ENCODE measurements around the gene UBXN6.

UBXN6 gene

GRCh38 chr19:4429771-4430171, 27.8 kb downstream of the UBXN6 start:
- Histone ChIP-seq H3K36me3 (ENCODE audit: insufficient read depth, low read length) (no peaks in the 10 kb centered on the region), H3K4me1 (ENCODE audit: insufficient read depth, low read length) (no peaks in the 10 kb centered on the region), H3K9ac (ENCODE audit: low read length) (no peak overlapping the region), H3K9me3 (ENCODE audit: low read length) (no peaks in the 10 kb centered on the region), H3K4me3 (ENCODE audit: low read depth in 1 of 2, low read length in 2 of 2) (no peak overlapping the region), H3K27ac (ENCODE audit: low read depth, low read length) (no peak overlapping the region), H3K27me3 (ENCODE audit: control insufficient read depth in 1 of 2, insufficient read depth in 2 of 2, low read length in 2 of 2) (no peaks in the 10 kb centered on the region)

DNA sequence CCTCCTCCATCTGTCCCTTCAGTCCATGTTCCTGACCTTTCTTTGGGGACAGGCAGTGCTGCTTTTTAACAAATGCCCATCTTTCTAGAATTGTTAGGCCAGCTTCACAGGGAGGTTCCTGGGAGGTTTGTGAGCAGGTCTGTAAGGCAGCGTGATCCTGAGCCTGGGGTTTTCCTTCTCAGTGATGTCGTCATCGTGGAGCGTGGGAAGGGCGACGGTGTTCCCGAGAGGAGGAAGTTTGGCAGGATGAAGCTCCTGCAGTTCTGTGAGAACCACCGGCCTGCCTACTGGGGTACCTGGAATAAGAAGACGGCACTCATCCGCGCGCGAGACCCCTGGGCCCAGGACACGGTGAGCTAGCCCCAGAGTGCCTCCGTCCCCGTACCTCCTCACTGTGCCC, 28.3 kb downstream of the UBXN6 start:
- H3K4me1 ChIP-seq (ENCODE audit: insufficient read depth, low read length): no peaks in the 10 kb centered on the region
- H3K27me3 ChIP-seq (ENCODE audit: control insufficient read depth in 1 of 2, insufficient read depth in 2 of 2, low read length in 2 of 2): no peaks in the 10 kb centered on the region
- no peaks in the 10 kb centered on the region for H3K36me3 ChIP-seq (ENCODE audit: insufficient read depth, low read length)
- no peak overlapping the region for H3K27ac ChIP-seq (ENCODE audit: low read depth, low read length)
- no peak overlapping the region for H3K4me3 ChIP-seq (ENCODE audit: low read depth in 1 of 2, low read length in 2 of 2)
- no peaks in the 10 kb centered on the region for H3K9me3 ChIP-seq (ENCODE audit: low read length)
- H3K9ac ChIP-seq (ENCODE audit: low read length): no peak overlapping the region

DNA sequence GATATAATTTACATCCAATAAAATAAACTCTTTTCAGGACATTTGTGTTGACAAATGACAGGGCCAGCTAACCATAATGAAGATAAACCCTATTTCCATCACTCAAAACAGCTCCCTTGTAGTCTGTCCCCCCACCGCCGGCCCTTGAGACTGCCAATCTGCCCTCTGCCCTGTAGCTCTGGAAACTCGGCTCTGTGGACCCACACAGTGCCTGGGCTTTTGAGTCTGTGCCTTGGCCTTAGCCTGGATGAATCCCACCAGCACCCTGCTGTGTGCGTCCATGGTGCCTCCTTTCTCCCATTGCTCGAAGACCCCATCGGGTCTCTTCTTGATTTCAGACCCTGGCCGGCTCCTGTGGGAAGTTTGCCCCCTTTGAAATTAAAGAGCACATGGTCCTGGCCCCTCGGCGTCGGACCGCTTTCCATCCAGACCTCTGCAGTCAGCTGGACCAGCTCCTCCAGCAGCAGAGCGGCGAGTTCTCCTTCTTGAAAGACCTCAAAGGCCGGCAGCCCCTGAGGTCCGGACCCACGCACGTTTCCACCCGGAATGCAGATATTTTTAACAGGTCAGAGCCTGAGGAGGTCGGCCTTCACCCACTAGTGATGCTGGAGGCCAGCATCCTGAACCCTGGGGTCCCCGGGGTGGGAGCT, 29.1 kb downstream of the UBXN6 start:
- Histone ChIP-seq H3K27ac (ENCODE audit: low read depth, low read length) (no peak overlapping the region), H3K4me1 (ENCODE audit: insufficient read depth, low read length) (no peaks in the 10 kb centered on the region), H3K4me3 (ENCODE audit: low read depth in 1 of 2, low read length in 2 of 2) (no peak overlapping the region), H3K9ac (ENCODE audit: low read length) (no peak overlapping the region), H3K27me3 (ENCODE audit: control insufficient read depth in 1 of 2, insufficient read depth in 2 of 2, low read length in 2 of 2) (no peaks in the 10 kb centered on the region), H3K36me3 (ENCODE audit: insufficient read depth, low read length) (no peaks in the 10 kb centered on the region), H3K9me3 (ENCODE audit: low read length) (no peaks in the 10 kb centered on the region)

GRCh38 chr19:4425537-4425936, 32.1 kb downstream of the UBXN6 start:
- H3K27ac ChIP-seq (ENCODE audit: low read depth, low read length): no peak overlapping the region
- no peaks in the 10 kb centered on the region for H3K36me3 ChIP-seq (ENCODE audit: insufficient read depth, low read length)
- no peaks in the 10 kb centered on the region for H3K4me1 ChIP-seq (ENCODE audit: insufficient read depth, low read length)
- no peaks in the 10 kb centered on the region for H3K27me3 ChIP-seq (ENCODE audit: control insufficient read depth in 1 of 2, insufficient read depth in 2 of 2, low read length in 2 of 2)
- H3K9ac ChIP-seq (ENCODE audit: low read length): no peak overlapping the region
- no peak overlapping the region for H3K4me3 ChIP-seq (ENCODE audit: low read depth in 1 of 2, low read length in 2 of 2)
- no peaks in the 10 kb centered on the region for H3K9me3 ChIP-seq (ENCODE audit: low read length)

DNA sequence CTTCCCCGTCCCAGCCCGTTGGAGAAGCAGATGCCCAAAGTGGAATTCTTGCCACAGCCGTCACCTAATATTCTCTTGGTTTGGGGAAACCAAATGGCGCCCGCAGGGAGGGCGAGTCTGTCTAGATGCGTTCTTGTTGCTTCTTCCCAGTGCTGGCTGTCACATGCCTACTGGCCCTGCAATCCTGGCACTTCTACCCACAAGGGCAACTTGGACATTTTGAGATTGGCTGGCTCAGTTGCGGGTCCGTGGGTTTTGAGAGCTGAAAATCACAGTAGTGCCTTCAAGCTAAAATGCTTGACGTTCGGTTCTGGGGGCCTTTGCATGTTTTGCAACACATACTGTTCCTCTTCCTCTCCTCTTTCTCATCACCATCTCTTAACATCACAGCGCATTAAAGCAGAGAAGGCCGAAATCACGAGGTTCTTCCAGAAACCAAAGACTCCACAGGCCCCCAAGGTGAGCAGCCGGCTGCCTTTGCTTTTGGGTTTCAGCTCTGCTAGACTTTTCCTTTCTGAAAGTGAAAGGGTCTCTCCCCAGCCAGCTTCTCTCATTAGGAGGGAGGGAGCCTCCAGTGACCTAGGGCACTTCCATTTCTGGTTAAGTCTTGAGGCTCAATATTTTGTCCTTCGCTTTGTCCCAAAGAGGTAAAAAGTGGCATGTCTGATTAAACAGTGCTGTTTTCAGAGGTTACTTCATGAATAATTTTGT, 34.0 kb downstream of the UBXN6 start:
- H3K9ac ChIP-seq (ENCODE audit: low read length): no peak overlapping the region
- no peaks in the 10 kb centered on the region for H3K4me1 ChIP-seq (ENCODE audit: insufficient read depth, low read length)
- no peaks in the 10 kb centered on the region for H3K9me3 ChIP-seq (ENCODE audit: low read length)
- no peaks in the 10 kb centered on the region for H3K27me3 ChIP-seq (ENCODE audit: control insufficient read depth in 1 of 2, insufficient read depth in 2 of 2, low read length in 2 of 2)
- H3K36me3 ChIP-seq (ENCODE audit: insufficient read depth, low read length): no peaks in the 10 kb centered on the region
- H3K27ac ChIP-seq (ENCODE audit: low read depth, low read length): no peak overlapping the region
- H3K4me3 ChIP-seq (ENCODE audit: low read depth in 1 of 2, low read length in 2 of 2): no peak overlapping the region

DNA sequence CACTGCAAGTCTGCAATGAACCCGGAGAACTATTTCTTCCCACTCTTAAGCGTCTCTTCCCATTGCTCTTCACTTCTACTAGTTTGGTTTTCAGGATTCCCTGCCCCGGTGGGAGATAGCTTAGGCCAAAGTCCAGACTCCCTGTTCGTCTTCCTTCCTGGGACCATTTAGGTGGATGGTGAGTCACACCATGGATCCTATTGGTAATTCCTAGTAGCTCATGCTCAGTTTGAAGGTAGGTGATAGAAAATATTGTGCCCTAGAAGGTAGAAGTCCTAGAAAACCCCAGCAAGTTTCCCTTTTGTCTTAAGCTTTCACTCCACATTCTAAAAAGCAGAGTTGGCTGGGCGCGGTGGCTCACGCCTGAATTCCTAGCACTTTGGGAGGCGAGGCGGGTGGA, 41.3 kb downstream of the UBXN6 start:
- no peaks in the 10 kb centered on the region for H3K4me1 ChIP-seq (ENCODE audit: insufficient read depth, low read length)
- no peak overlapping the region for H3K4me3 ChIP-seq (ENCODE audit: low read depth in 1 of 2, low read length in 2 of 2)
- H3K27ac ChIP-seq (ENCODE audit: low read depth, low read length): no peak overlapping the region
- no peaks in the 10 kb centered on the region for H3K36me3 ChIP-seq (ENCODE audit: insufficient read depth, low read length)
- H3K9ac ChIP-seq (ENCODE audit: low read length): no peak overlapping the region
- no peaks in the 10 kb centered on the region for H3K9me3 ChIP-seq (ENCODE audit: low read length)
- no peaks in the 10 kb centered on the region for H3K27me3 ChIP-seq (ENCODE audit: control insufficient read depth in 1 of 2, insufficient read depth in 2 of 2, low read length in 2 of 2)

- Histone ChIP-seq H3K4me3 (ENCODE audit: low read depth in 1 of 2, low read length in 2 of 2) (no peak overlapping the region), H3K4me1 (ENCODE audit: insufficient read depth, low read length) (no peaks in the 10 kb centered on the region), H3K36me3 (ENCODE audit: insufficient read depth, low read length) (no peaks in the 10 kb centered on the region), H3K9me3 (ENCODE audit: low read length) (no peaks in the 10 kb centered on the region), H3K27ac (ENCODE audit: low read depth, low read length) (no peak overlapping the region), H3K27me3 (ENCODE audit: control insufficient read depth in 1 of 2, insufficient read depth in 2 of 2, low read length in 2 of 2) (no peaks in the 10 kb centered on the region), H3K9ac (ENCODE audit: low read length) (no peak overlapping the region)
Measured at GRCh38 chr19:4415352-4415751, 42.2 kb downstream of the UBXN6 start.

DNA sequence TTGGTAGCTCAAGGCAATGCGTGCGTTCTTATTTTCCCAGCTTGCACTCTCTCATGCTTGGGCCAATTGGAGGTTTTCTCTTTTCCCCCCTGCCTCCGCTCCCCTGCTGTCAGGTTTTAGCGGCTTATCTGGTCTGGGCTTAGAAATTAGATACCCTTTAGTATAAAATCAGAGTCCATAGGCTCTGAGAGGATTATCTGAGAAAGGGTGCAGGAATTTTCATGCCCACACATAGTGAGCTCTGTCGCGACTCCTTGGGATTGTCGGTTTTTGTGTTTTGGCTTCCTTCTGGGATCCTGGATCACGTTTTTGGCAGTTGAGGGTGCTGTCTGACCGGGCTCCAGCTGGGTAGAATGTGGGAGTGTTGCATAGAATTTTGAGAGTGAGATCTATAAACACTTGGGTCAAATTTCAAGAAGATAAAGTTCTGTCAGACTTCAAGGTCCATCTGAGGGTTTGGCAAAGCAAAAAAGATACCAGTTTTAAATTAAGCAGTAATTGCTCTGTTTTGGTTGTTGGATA, 42.7 kb downstream of the UBXN6 start:
- H3K9ac ChIP-seq (ENCODE audit: low read length): no peak overlapping the region
- no peaks in the 10 kb centered on the region for H3K9me3 ChIP-seq (ENCODE audit: low read length)
- H3K36me3 ChIP-seq (ENCODE audit: insufficient read depth, low read length): peaks cover under 1% of the 10 kb centered on the region
- no peaks in the 10 kb centered on the region for H3K4me1 ChIP-seq (ENCODE audit: insufficient read depth, low read length)
- H3K27ac ChIP-seq (ENCODE audit: low read depth, low read length): no peak overlapping the region
- no peak overlapping the region for H3K4me3 ChIP-seq (ENCODE audit: low read depth in 1 of 2, low read length in 2 of 2)
- H3K27me3 ChIP-seq (ENCODE audit: control insufficient read depth in 1 of 2, insufficient read depth in 2 of 2, low read length in 2 of 2): no peaks in the 10 kb centered on the region

- Histone ChIP-seq H3K9me3 (ENCODE audit: low read length) (no peaks in the 10 kb centered on the region), H3K4me1 (ENCODE audit: insufficient read depth, low read length) (no peaks in the 10 kb centered on the region), H3K9ac (ENCODE audit: low read length) (no peak overlapping the region), H3K27me3 (ENCODE audit: control insufficient read depth in 1 of 2, insufficient read depth in 2 of 2, low read length in 2 of 2) (no peaks in the 10 kb centered on the region), H3K36me3 (ENCODE audit: insufficient read depth, low read length) (peaks cover 6% of the 10 kb centered on the region), H3K27ac (ENCODE audit: low read depth, low read length) (no peak overlapping the region), H3K4me3 (ENCODE audit: low read depth in 1 of 2, low read length in 2 of 2) (no peak overlapping the region)
Measured at GRCh38 chr19:4414144-4414799, 43.3 kb downstream of the UBXN6 start.

DNA sequence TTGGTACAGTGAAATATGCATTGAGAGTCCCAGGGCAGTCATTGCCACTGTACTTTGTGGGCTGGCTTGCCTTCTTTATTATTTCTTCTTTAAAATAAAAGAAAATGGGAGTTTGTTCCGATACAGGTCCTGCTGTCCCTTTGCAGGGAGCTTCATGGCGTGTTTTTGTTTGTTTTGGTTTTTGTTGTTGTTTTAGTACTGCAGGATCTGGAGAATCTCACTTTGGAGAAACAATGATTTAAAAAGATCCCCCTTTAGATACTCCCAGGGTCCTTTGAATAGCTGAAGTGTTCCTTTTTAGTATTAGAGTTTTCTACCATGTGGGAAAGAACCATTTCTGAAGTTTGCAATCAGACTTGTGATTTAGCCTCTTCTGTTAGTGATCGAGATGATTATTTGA, 44.0 kb downstream of the UBXN6 start:
- H3K4me1 ChIP-seq (ENCODE audit: insufficient read depth, low read length): no peaks in the 10 kb centered on the region
- no peak overlapping the region for H3K4me3 ChIP-seq (ENCODE audit: low read depth in 1 of 2, low read length in 2 of 2)
- H3K27me3 ChIP-seq (ENCODE audit: control insufficient read depth in 1 of 2, insufficient read depth in 2 of 2, low read length in 2 of 2): no peaks in the 10 kb centered on the region
- H3K27ac ChIP-seq (ENCODE audit: low read depth, low read length): no peak overlapping the region
- H3K9me3 ChIP-seq (ENCODE audit: low read length): no peaks in the 10 kb centered on the region
- no peak overlapping the region for H3K9ac ChIP-seq (ENCODE audit: low read length)
- H3K36me3 ChIP-seq (ENCODE audit: insufficient read depth, low read length): peaks cover 6% of the 10 kb centered on the region

GRCh38 chr19:4409123-4409933, 48.3 kb downstream of the UBXN6 start:
- Histone ChIP-seq H3K27me3 (ENCODE audit: control insufficient read depth in 1 of 2, insufficient read depth in 2 of 2, low read length in 2 of 2) (no peaks in the 10 kb centered on the region), H3K4me3 (ENCODE audit: low read depth in 1 of 2, low read length in 2 of 2) (no peak overlapping the region), H3K27ac (ENCODE audit: low read depth, low read length) (no peak overlapping the region), H3K36me3 (ENCODE audit: insufficient read depth, low read length) (peaks cover 6% of the 10 kb centered on the region), H3K9ac (ENCODE audit: low read length) (no peak overlapping the region), H3K4me1 (ENCODE audit: insufficient read depth, low read length) (no peaks in the 10 kb centered on the region), H3K9me3 (ENCODE audit: low read length) (no peaks in the 10 kb centered on the region)
